ENCODE results near the gene ACKR2. TPM values are rescaled to one million over a fixed set of nuclear protein-coding genes. Genes with fewer than 3 reads are reported as not detected.

The ACKR2 gene
- total RNA-seq, 1 donor, result not detected

- Histone ChIP-seq H3K79me2 (ENCODE audit: insufficient read depth, low read length) (no peaks in the 10 kb centered on the region), H2AFZ (ENCODE audit: low read length) (no peak overlapping the region), H3K4me1 (ENCODE audit: insufficient read depth, low read length) (no peaks in the 10 kb centered on the region), H3K9me3 (ENCODE audit: low read depth, low read length) (no peaks in the 10 kb centered on the region), H3K27ac (ENCODE audit: low read depth, low read length) (no peak overlapping the region), H4K20me1 (ENCODE audit: insufficient read depth, low read length) (no peaks in the 10 kb centered on the region), H3K4me3 (ENCODE audit: insufficient read depth, low read length) (no peak overlapping the region), H3K27me3 (ENCODE audit: insufficient read depth, low read length) (no peaks in the 10 kb centered on the region), H3K36me3 (ENCODE audit: insufficient read depth, low read length) (no peaks in the 10 kb centered on the region), H3K4me2 (ENCODE audit: insufficient read depth, low read length) (no peak overlapping the region)
- DNase-seq (ENCODE audit: insufficient read length, low spot score, missing footprints), result no peak
- no peak for TF ChIP-seq CTCF (IDR thresholded peaks at IDR 0.05; ENCODE audit: extremely low read depth, low read depth, low read length)
Measured at GRCh38 chr3:42867138-42867537, 57.9 kb downstream of the ACKR2 start.

GRCh38 chr3:42868841-42869240 is 59.6 kb downstream of the ACKR2 start:
- no peaks in the 10 kb centered on the region for H4K20me1 ChIP-seq (ENCODE audit: insufficient read depth, low read length)
- H3K9me3 ChIP-seq (ENCODE audit: low read depth, low read length), result no peaks in the 10 kb centered on the region
- DNase-seq (ENCODE audit: insufficient read length, low spot score, missing footprints), result peak; percentile 67
- no peaks in the 10 kb centered on the region for H3K36me3 ChIP-seq (ENCODE audit: insufficient read depth, low read length)
- H3K27me3 ChIP-seq (ENCODE audit: insufficient read depth, low read length), result no peaks in the 10 kb centered on the region
- H2AFZ ChIP-seq (ENCODE audit: low read length), result no peak overlapping the region
- no peaks in the 10 kb centered on the region for H3K4me1 ChIP-seq (ENCODE audit: insufficient read depth, low read length)
- H3K27ac ChIP-seq (ENCODE audit: low read depth, low read length), result no peak overlapping the region
- no peak for TF ChIP-seq CTCF (IDR thresholded peaks at IDR 0.05; ENCODE audit: extremely low read depth, low read depth, low read length)
- H3K4me3 ChIP-seq (ENCODE audit: insufficient read depth, low read length), result no peak overlapping the region
- no peak overlapping the region for H3K4me2 ChIP-seq (ENCODE audit: insufficient read depth, low read length)
- H3K79me2 ChIP-seq (ENCODE audit: insufficient read depth, low read length), result no peaks in the 10 kb centered on the region

GRCh38 chr3:42871592-42872196 is 62.4 kb downstream of the ACKR2 start:
- no peaks in the 10 kb centered on the region for H3K36me3 ChIP-seq (ENCODE audit: insufficient read depth, low read length)
- no peak for TF ChIP-seq CTCF (IDR thresholded peaks at IDR 0.05; ENCODE audit: extremely low read depth, low read depth, low read length)
- H3K4me3 ChIP-seq (ENCODE audit: insufficient read depth, low read length), result no peak overlapping the region
- H2AFZ ChIP-seq (ENCODE audit: low read length), result no peak overlapping the region
- no peaks in the 10 kb centered on the region for H3K79me2 ChIP-seq (ENCODE audit: insufficient read depth, low read length)
- DNase-seq (ENCODE audit: insufficient read length, low spot score, missing footprints), result no peak
- H3K27ac ChIP-seq (ENCODE audit: low read depth, low read length), result no peak overlapping the region
- no peaks in the 10 kb centered on the region for H4K20me1 ChIP-seq (ENCODE audit: insufficient read depth, low read length)
- H3K4me2 ChIP-seq (ENCODE audit: insufficient read depth, low read length), result no peak overlapping the region
- no peaks in the 10 kb centered on the region for H3K4me1 ChIP-seq (ENCODE audit: insufficient read depth, low read length)
- no peaks in the 10 kb centered on the region for H3K9me3 ChIP-seq (ENCODE audit: low read depth, low read length)
- peaks cover 3% of the 10 kb centered on the region for H3K27me3 ChIP-seq (ENCODE audit: insufficient read depth, low read length)

GRCh38 chr3:42872718-42873117 is 63.5 kb downstream of the ACKR2 start:
- DNase-seq (ENCODE audit: insufficient read length, low spot score, missing footprints), result peak; percentile 41
- Histone ChIP-seq H3K27ac (ENCODE audit: low read depth, low read length) (no peak overlapping the region), H3K27me3 (ENCODE audit: insufficient read depth, low read length) (peaks cover 7% of the 10 kb centered on the region), H3K36me3 (ENCODE audit: insufficient read depth, low read length) (no peaks in the 10 kb centered on the region), H3K4me2 (ENCODE audit: insufficient read depth, low read length) (no peak overlapping the region), H3K4me3 (ENCODE audit: insufficient read depth, low read length) (no peak overlapping the region), H2AFZ (ENCODE audit: low read length) (no peak overlapping the region), H3K4me1 (ENCODE audit: insufficient read depth, low read length) (no peaks in the 10 kb centered on the region), H3K79me2 (ENCODE audit: insufficient read depth, low read length) (no peaks in the 10 kb centered on the region), H3K9me3 (ENCODE audit: low read depth, low read length) (no peaks in the 10 kb centered on the region), H4K20me1 (ENCODE audit: insufficient read depth, low read length) (no peaks in the 10 kb centered on the region)
- no peak for TF ChIP-seq CTCF (IDR thresholded peaks at IDR 0.05; ENCODE audit: extremely low read depth, low read depth, low read length)
